Measurements from ENCODE around the gene MOGAT1.

MOGAT1 gene

GRCh38 chr2:222730366-222730999 lies 59.0 kb downstream of the MOGAT1 start:
- peak overlapping the region; percentile 18; the same call in 1 of the 2 replicates for H3K4me3 ChIP-seq (replicated peaks; ENCODE audit: low read depth, low read length)
- TF ChIP-seq, protein P1, sequence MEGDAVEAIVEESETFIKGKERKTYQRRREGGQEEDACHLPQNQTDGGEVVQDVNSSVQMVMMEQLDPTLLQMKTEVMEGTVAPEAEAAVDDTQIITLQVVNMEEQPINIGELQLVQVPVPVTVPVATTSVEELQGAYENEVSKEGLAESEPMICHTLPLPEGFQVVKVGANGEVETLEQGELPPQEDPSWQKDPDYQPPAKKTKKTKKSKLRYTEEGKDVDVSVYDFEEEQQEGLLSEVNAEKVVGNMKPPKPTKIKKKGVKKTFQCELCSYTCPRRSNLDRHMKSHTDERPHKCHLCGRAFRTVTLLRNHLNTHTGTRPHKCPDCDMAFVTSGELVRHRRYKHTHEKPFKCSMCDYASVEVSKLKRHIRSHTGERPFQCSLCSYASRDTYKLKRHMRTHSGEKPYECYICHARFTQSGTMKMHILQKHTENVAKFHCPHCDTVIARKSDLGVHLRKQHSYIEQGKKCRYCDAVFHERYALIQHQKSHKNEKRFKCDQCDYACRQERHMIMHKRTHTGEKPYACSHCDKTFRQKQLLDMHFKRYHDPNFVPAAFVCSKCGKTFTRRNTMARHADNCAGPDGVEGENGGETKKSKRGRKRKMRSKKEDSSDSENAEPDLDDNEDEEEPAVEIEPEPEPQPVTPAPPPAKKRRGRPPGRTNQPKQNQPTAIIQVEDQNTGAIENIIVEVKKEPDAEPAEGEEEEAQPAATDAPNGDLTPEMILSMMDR (IDR thresholded peaks at IDR 0.05; ENCODE audit: low read depth, low read length, missing control alignments): no peak
- peak; percentile 44 for DNase-seq (ENCODE audit: extremely low read depth, low read depth)

DNA sequence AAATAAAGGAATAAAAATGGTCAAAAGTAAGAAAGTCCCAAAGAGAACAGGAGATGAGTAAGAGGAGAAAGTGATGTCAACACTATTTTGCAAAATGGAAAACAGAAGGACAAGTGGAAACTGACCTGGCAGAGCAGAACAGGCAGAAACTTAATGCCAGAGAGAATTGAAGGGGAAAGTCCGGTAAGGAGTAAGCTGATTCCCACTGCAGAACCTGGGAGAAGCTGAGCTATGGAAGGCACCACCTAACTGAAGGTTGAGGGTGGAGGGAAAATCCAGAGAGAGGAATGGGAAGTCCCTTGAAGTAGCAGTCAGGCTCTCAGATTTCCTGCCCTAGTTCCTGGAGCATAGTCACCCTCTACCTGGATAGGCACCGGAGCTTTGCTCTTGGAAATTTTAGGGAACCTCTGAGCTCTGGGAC lies 59.8 kb downstream of the MOGAT1 start:
- peak; percentile 41 for DNase-seq (ENCODE audit: extremely low read depth, low read depth)
- no peak overlapping the region for H3K4me3 ChIP-seq (replicated peaks; ENCODE audit: low read depth, low read length)
- TF ChIP-seq, protein P1 (IDR thresholded peaks at IDR 0.05; ENCODE audit: low read depth, low read length, missing control alignments): no peak

DNA sequence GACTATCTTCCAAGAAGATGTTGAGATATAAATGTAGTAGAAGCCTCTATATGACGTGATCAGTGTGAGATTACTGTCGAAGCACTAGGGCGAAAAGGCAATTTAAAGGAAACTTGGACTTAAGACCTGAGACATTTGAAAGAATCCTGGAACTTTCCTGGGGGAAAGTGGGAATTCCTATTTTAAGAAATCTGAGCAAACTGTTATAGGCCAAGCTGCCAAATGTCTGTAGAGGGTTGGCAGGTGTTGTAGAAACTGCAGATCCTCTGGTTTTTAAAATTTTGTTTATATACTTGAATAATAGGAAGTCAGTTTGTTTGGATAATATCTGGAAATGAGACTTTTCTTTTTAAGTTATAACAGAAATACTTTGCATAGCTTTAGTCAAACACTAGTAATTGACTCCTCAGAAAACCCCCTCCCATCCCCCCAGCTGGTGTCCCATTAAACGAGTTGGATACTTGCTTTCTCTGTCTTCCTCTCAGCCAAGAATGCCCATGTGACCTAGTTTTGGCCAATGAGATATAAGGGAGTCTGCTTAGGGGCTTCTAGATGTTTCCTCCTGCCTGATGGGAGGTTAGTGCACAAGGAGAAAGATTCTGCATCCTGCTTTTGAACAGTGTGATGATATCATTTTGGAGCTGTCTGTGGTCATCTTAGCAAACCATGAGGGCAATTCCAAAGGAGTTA lies 61.2 kb downstream of the MOGAT1 start:
- TF ChIP-seq, protein P1 (IDR thresholded peaks at IDR 0.05; ENCODE audit: low read depth, low read length, missing control alignments): no peak
- H3K4me3 ChIP-seq (replicated peaks; ENCODE audit: low read depth, low read length): no peak overlapping the region
- no peak for DNase-seq (ENCODE audit: extremely low read depth, low read depth)

DNA sequence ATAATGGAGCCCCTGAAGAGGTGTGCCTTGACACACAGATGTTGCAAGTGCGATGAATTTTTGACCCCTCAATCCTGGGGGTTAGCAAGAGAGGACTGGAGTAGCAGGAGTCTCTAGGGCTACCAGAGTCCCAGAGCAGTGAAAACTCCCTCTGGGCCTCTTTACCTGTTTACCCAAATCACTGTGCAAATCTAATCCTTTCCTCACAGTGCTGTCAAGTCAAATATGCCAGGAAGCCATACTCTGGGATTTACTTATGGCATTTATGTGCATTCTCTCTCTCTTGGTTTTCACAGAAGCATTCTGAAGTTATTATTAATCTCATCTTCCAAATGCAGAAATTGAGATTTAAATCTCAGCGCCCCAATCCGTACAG lies 62.0 kb downstream of the MOGAT1 start:
- DNase-seq (ENCODE audit: extremely low read depth, low read depth): no peak
- TF ChIP-seq, protein P1 (IDR thresholded peaks at IDR 0.05; ENCODE audit: low read depth, low read length, missing control alignments): no peak
- H3K4me3 ChIP-seq (replicated peaks; ENCODE audit: low read depth, low read length): no peak overlapping the region

DNA sequence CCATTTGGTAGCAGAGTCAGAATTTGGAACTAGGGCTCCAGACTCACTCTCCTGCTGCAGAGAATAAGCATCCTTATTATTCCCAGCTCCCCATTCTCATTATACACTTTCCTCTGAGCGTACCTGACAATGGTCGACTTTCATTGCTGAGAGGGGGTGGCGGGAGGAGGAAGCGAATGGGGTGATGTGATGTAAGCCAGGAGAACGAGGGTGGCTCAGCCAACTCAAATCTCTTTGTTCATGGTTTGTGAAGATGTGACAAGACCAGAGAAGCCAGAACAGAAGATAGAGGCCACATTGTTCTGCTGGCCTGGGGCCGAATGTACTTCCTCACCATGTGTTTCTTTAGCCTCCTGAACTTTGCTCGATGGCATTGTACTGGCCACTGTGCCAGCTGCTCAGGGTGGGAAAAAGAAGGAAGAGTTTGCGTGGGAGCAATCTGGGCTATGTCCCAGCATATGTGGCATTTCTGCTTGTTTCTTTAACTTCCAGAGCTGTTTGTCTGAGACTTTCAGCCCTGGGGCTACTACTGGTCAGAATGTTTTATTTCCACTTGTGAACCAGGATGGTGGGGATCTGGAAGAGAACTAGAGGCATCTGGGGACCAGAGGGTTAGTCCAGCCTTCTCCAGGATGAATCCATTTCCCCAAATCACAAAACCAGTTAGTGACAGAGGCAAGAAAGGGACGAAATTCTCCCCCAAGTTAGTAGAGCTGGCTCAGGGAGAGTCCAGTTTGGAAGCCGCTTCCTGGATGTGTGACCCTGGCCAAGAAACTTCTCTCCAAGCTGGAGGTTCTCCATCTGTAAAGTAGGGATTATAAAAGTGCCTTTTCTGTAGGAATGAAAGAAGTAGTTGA lies 62.6 kb downstream of the MOGAT1 start:
- H3K4me3 ChIP-seq (replicated peaks; ENCODE audit: low read depth, low read length): no peak overlapping the region
- TF ChIP-seq, protein P1 (IDR thresholded peaks at IDR 0.05; ENCODE audit: low read depth, low read length, missing control alignments): no peak
- no peak for DNase-seq (ENCODE audit: extremely low read depth, low read depth)

DNA sequence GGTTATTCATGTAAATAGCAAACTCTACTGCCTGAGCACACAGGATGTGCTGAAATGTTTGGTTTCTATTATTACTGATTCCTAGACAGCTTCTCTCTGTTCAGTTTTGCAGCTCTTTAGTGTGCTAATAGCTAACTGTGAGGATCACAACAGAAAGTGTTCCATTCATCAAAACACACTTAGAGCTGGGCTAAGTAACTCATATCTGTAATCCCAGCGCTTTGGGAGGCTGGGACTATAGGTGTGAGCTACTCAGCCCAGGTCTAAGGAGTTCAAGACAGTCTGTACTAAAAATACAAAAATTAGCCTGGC lies 63.2 kb downstream of the MOGAT1 start:
- no peak for DNase-seq (ENCODE audit: extremely low read depth, low read depth)
- H3K4me3 ChIP-seq (replicated peaks; ENCODE audit: low read depth, low read length): no peak overlapping the region
- TF ChIP-seq, protein P1 (IDR thresholded peaks at IDR 0.05; ENCODE audit: low read depth, low read length, missing control alignments): no peak
